IPS-18c (cell line): ENCODE results near the gene CYB5D1.

Source experiments
- H3K4me3 ChIP-seq: 2 replicates; pipeline ENCODE4 v1.7.0; 2013; ENCODE audit warnings: low read depth, mild to moderate bottlenecking, low read length, moderate library complexity; ENCODE audit not compliant: insufficient read depth
- H3K9me3 ChIP-seq: one replicate; pipeline ENCODE4 v1.6.1; 2013; ENCODE audit warnings: mild to moderate bottlenecking, low read length, moderate library complexity; ENCODE audit not compliant: control insufficient read depth, insufficient read depth

CYB5D1 gene

GRCh38 chr17:7888184-7888920 lies 30.5 kb downstream of the CYB5D1 start, which contains the start of gene CHD3:
Gene CHD3, plus strand, starts transcription at chr17:7888789. Its CDS starts 212 bp downstream, at chr17:7889001.
- Histone ChIP-seq H3K9me3 (no peaks in the 10 kb centered on the region), H3K4me3 (peak within 1 kb of the TSS; percentile 77)

GRCh38 chr17:7889166-7889955 lies 31.6 kb downstream of the CYB5D1 start:
- H3K4me3 ChIP-seq, result no peak overlapping the region
- H3K9me3 ChIP-seq, result no peaks in the 10 kb centered on the region

GRCh38 chr17:7893187-7893880 lies 35.5 kb downstream of the CYB5D1 start:
- H3K9me3 ChIP-seq, result no peaks in the 10 kb centered on the region

GRCh38 chr17:7894226-7894625 lies 36.4 kb downstream of the CYB5D1 start:
- Histone ChIP-seq H3K4me3 (no peak overlapping the region), H3K9me3 (no peaks in the 10 kb centered on the region)

More at GRCh38 chr17:7893187-7893880, 35.5 kb downstream of the CYB5D1 start:
- H3K4me3 ChIP-seq, result no peak overlapping the region

- Histone ChIP-seq H3K4me3 (no peak overlapping the region), H3K9me3 (no peaks in the 10 kb centered on the region)
Observed at GRCh38 chr17:7894866-7895265, 37.1 kb downstream of the CYB5D1 start.

- Histone ChIP-seq H3K9me3 (no peaks in the 10 kb centered on the region), H3K4me3 (no peak overlapping the region)
Observed at GRCh38 chr17:7897090-7897489, 39.3 kb downstream of the CYB5D1 start.

GRCh38 chr17:7897773-7898172 lies 40.0 kb downstream of the CYB5D1 start:
- H3K9me3 ChIP-seq, result no peaks in the 10 kb centered on the region
- no peak overlapping the region for H3K4me3 ChIP-seq

- H3K9me3 ChIP-seq, result no peaks in the 10 kb centered on the region
- H3K4me3 ChIP-seq, result no peak overlapping the region
Observed at GRCh38 chr17:7903154-7904103, 45.6 kb downstream of the CYB5D1 start.

GRCh38 chr17:7909089-7909488 lies 51.3 kb downstream of the CYB5D1 start:
- no peak overlapping the region for H3K4me3 ChIP-seq

GRCh38 chr17:7910281-7910680 lies 52.5 kb downstream of the CYB5D1 start:
- H3K9me3 ChIP-seq, result no peaks in the 10 kb centered on the region
- H3K4me3 ChIP-seq, result no peak overlapping the region

More at GRCh38 chr17:7909089-7909488, 51.3 kb downstream of the CYB5D1 start:
- H3K9me3 ChIP-seq, result no peaks in the 10 kb centered on the region

- Histone ChIP-seq H3K4me3 (no peak overlapping the region), H3K9me3 (no peaks in the 10 kb centered on the region)
Observed at GRCh38 chr17:7910711-7911110, 52.9 kb downstream of the CYB5D1 start.

GRCh38 chr17:7911116-7911515 lies 53.3 kb downstream of the CYB5D1 start:
- H3K4me3 ChIP-seq, result no peak overlapping the region
- H3K9me3 ChIP-seq, result no peaks in the 10 kb centered on the region
